ENCODE measurements around the gene HACE1.

The HACE1 gene

DNA sequence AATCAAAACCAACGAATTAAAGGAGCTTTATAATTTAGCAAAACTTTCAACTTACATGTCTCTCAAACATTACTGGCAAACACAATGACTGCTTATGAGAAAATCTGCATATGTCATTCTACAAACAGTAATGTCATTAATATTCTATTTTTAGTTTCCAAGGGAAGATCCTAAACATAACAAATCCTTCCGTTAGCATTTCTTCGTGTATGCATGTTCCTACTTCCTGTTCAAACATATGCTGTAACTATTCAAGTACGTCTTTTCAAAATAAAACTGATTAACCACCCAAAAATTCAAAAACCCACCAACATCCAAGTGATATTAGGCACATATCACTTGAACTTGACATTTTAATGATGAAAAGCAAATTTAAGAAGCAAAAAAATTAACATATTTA is 131.3 kb downstream of the HACE1 start:
- Histone ChIP-seq H3K9me3 (replicated peaks in 1 of 11) (no peaks in the 10 kb centered on the region; a peak in 1 of 22 replicates), H3K4me1 (peaks cover 0 to 23% (median 0%) of the 10 kb centered on the region in 10 experiments; a peak in 7 of 20 replicates), H3K9ac (no peak overlapping the region; a peak in 1 of 22 replicates), H3K4me2 (peak overlapping the region in 3 of 11 experiments; percentile 20 to 59 (median 55); a peak in 2 of 22 replicates), H3K4me3 (no peak overlapping the region), H4K20me1 (no peaks in the 10 kb centered on the region), H3K27ac (peak overlapping the region in 2 of 11 experiments; percentile 31 to 58; a peak in 3 of 22 replicates), H3K36me3 (peaks cover 0 to 19% (median 12%) of the 10 kb centered on the region in 11 experiments; a peak in 14 of 22 replicates), H3K27me3 (no peaks in the 10 kb centered on the region)
- no peak for TF ChIP-seq Cebpa-rat (IDR thresholded peaks at IDR 0.05)

DNA sequence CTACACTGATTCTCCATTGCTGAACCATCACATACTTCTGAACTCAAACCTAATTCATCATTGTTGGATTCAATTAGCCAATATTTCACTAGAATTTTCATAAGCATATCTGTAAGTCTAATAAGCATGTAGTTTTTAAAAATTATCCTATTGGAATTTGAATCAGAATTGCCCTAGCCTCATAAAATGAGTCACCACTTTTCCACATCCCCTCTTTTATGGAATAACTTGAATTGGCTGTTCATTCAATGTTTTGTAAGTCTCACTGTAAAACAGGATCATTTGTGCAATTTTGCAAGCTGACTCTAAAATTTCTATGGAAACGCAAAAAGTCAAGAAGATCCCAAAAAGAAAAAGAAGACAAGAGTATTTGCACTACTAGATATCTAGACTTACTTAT is 141.0 kb downstream of the HACE1 start:
- H3K36me3 ChIP-seq, result peaks cover 0 to 3% (median 0%) of the 10 kb centered on the region in 11 experiments; a peak in 1 of 22 replicates

DNA sequence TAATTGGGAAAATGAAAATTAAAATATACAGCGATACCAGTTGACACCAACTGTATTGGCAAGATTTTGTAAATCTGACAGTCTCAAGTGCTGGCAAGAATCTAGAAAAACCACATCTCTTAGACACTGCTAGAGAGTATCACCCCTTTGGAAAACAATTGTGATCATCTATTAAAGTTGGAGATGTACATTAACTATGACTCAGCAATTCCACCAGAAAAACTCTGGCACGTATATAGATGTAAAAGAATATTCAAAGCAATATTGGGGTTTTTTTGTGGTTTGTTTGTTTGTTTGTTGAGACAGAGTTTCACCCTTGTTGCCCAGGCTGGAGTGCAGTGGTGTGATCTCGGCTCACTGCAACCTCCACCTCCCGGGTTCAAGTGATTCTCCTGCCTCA is 142.9 kb downstream of the HACE1 start:
- Histone ChIP-seq H3K4me1 (no peaks in the 10 kb centered on the region), H3K4me2 (no peak overlapping the region), H3K4me3 (no peak overlapping the region), H3K27ac (peak overlapping the region in 2 of 11 experiments; percentile 16 to 29; a peak in 2 of 22 replicates), H3K27me3 (no peaks in the 10 kb centered on the region), H4K20me1 (no peaks in the 10 kb centered on the region), H3K9me3 (replicated peaks in 1 of 11) (peaks cover 0 to 8% (median 0%) of the 10 kb centered on the region in 11 experiments; a peak in 5 of 22 replicates), H3K9ac (no peak overlapping the region), H3K36me3 (peaks cover 0 to 3% (median 0%) of the 10 kb centered on the region in 11 experiments; a peak in 1 of 22 replicates)
- no peak for TF ChIP-seq Cebpa-rat (IDR thresholded peaks at IDR 0.05)

More for the DNA sequence above, 141.0 kb downstream of the HACE1 start:
- H3K4me3 ChIP-seq, result no peak overlapping the region
- no peak for TF ChIP-seq Cebpa-rat (IDR thresholded peaks at IDR 0.05)
- H3K4me2 ChIP-seq, result no peak overlapping the region
- peaks cover 0 to 8% (median 0%) of the 10 kb centered on the region in 11 experiments; a peak in 5 of 22 replicates for H3K9me3 ChIP-seq (replicated peaks in 1 of 11)
- no peak overlapping the region for H3K27ac ChIP-seq
- H4K20me1 ChIP-seq, result no peaks in the 10 kb centered on the region
- no peak overlapping the region for H3K9ac ChIP-seq
- no peaks in the 10 kb centered on the region for H3K4me1 ChIP-seq
- H3K27me3 ChIP-seq, result no peaks in the 10 kb centered on the region

DNA sequence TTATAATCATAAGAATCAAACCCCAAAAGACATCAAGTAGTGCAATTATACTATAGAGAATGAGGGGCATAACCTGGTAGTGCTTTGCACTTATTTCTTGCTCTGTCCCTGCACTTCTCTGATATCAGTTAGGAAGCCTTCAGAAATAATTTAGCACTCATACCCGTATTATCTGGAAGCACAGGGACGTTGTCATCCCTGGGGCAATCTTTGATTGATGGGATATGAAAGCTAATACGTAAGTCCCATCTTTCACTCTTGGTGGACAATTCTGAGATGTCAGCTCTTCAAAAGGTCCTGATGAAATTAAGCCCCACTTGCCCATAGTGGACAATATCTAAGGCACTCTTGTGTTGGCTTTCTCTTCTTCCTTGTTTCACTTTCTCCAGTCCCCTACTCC is 144.9 kb downstream of the HACE1 start:
- H3K27me3 ChIP-seq, result no peaks in the 10 kb centered on the region
- no peak overlapping the region for H3K9ac ChIP-seq
- TF ChIP-seq Cebpa-rat (IDR thresholded peaks at IDR 0.05), result no peak
- H4K20me1 ChIP-seq, result no peaks in the 10 kb centered on the region
- H3K27ac ChIP-seq, result no peak overlapping the region
- 0 out of 22 replicates have a peak, but pooled peaks cover 0 to 3% (median 0%) of the 10 kb centered on the region in 11 experiments for H3K36me3 ChIP-seq
- H3K4me3 ChIP-seq, result no peak overlapping the region
- H3K4me1 ChIP-seq, result peaks cover 0 to 17% (median 0%) of the 10 kb centered on the region in 10 experiments; a peak in 1 of 20 replicates
- H3K4me2 ChIP-seq, result no peak overlapping the region
- peaks cover 0 to 4% (median 0%) of the 10 kb centered on the region in 11 experiments; a peak in 4 of 22 replicates for H3K9me3 ChIP-seq (replicated peaks in 1 of 11)

DNA sequence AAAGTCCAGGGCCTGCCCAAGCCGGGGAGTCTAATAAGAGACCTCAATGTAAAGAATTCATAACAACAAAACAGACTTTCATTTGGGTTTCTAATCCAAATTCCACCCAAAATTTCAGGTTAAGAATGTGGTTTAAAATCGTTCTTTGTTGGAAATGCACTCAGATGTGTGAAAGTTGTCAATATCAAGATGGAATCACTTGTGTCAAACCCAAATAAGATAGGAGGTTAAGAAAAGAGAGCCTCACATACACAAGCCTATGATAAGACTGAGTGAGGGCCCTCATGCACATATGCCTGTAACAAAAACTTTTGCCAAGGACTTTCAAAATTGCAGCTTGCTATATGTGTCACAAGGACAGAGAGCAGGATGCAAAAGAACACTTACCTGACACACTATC is 145.7 kb downstream of the HACE1 start:
- H3K4me1 ChIP-seq, result peaks cover 0 to 17% (median 0%) of the 10 kb centered on the region in 10 experiments; a peak in 1 of 20 replicates
- H4K20me1 ChIP-seq, result no peaks in the 10 kb centered on the region

DNA sequence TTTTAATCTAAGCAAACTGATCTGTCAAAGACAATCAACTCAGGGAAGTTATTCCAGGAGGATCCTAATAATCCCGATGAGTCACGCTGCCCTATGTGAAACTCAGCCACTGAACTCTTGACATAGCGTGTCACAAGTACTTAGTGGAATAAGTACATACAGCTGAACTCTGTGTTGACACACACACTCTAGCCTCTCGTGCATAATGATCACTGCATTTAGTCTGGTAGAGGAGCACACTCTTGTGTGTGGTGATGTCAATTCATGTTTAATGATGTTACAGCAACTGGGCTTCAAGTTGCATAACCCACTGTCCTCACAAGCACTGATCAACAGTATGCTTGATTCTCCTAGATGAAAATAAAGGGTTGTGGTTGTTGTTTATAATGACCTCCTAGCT is 148.3 kb downstream of the HACE1 start:
- H3K9ac ChIP-seq, result no peak overlapping the region
- H3K4me1 ChIP-seq, result peaks cover 2 to 38% (median 7%) of the 10 kb centered on the region in 10 experiments
- H3K36me3 ChIP-seq, result peaks cover 0 to 4% (median 0%) of the 10 kb centered on the region in 11 experiments; a peak in 2 of 22 replicates
- no peak for TF ChIP-seq Cebpa-rat (IDR thresholded peaks at IDR 0.05)
- no peaks in the 10 kb centered on the region for H4K20me1 ChIP-seq
- H3K4me2 ChIP-seq, result 0 out of 22 replicates have a peak overlapping the region, but pooled peaks of 1 of the 11 experiments have one; percentile 7
- H3K27me3 ChIP-seq, result no peaks in the 10 kb centered on the region
- H3K9me3 ChIP-seq (replicated peaks in 1 of 11), result peaks cover 6 to 18% (median 13%) of the 10 kb centered on the region in 11 experiments; a peak in 16 of 22 replicates
- 0 out of 22 replicates have a peak overlapping the region, but pooled peaks of 2 of the 11 experiments have one; percentile 0 to 6 for H3K27ac ChIP-seq
- no peak overlapping the region for H3K4me3 ChIP-seq

More for the DNA sequence above, 145.7 kb downstream of the HACE1 start:
- Histone ChIP-seq H3K4me3 (no peak overlapping the region), H3K9ac (no peak overlapping the region), H3K27me3 (no peaks in the 10 kb centered on the region), H3K9me3 (replicated peaks in 1 of 11) (peaks cover 0 to 7% (median 6%) of the 10 kb centered on the region in 11 experiments; a peak in 13 of 22 replicates), H3K36me3 (0 out of 22 replicates have a peak, but pooled peaks cover 0 to 3% (median 0%) of the 10 kb centered on the region in 11 experiments), H3K27ac (no peak overlapping the region), H3K4me2 (no peak overlapping the region)
- TF ChIP-seq Cebpa-rat (IDR thresholded peaks at IDR 0.05), result no peak

DNA sequence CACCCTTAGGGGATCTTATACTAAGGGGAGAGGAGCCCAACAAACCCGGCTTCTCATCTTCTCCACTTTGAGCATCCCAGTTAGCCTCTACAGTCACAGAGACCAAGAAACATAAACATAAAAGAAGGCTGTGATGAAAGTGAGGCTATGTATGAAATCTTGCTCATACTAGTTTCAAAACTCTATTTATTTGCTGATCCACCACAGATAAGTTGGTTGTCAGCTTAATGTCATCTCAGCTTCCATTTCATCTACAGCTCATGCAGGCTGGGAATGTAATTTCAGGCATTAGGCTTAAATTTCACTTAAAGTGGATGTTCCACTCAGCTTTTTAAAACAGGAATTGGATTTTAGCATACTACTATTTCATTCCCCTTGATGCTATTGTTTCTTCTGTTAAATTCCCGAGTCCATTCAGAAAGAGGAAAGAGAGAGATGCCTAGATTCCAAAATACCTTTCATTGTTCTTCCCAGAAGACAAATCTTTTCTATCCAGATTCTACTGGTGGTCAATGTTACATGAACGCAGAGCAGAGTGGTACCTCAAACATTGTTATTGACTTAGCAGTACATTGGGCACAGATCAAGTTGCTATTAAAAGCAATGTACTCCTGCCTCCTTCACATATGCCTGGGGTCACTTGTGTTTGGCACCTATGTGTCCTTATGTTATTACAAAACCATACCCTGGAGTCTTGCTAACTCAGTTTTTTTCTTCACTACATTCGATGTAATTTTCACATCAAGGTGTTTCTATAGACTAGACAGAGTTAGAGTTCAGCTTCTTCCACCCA is 149.0 kb downstream of the HACE1 start:
- H3K27ac ChIP-seq, result 0 out of 22 replicates have a peak overlapping the region, but pooled peaks of 3 of the 11 experiments have one; percentile 0 to 8 (median 6)
- peaks cover 0 to 4% (median 0%) of the 10 kb centered on the region in 11 experiments; a peak in 2 of 22 replicates for H3K36me3 ChIP-seq
- H3K9ac ChIP-seq, result no peak overlapping the region
- TF ChIP-seq Cebpa-rat (IDR thresholded peaks at IDR 0.05), result no peak
- H3K4me1 ChIP-seq, result peaks cover 9 to 45% (median 14%) of the 10 kb centered on the region in 10 experiments
- no peaks in the 10 kb centered on the region for H4K20me1 ChIP-seq
- no peaks in the 10 kb centered on the region for H3K27me3 ChIP-seq
- H3K4me2 ChIP-seq, result no peak overlapping the region
- no peak overlapping the region for H3K4me3 ChIP-seq
- H3K9me3 ChIP-seq (replicated peaks in 1 of 11), result peaks cover 6 to 18% (median 13%) of the 10 kb centered on the region in 11 experiments; a peak in 16 of 22 replicates

DNA sequence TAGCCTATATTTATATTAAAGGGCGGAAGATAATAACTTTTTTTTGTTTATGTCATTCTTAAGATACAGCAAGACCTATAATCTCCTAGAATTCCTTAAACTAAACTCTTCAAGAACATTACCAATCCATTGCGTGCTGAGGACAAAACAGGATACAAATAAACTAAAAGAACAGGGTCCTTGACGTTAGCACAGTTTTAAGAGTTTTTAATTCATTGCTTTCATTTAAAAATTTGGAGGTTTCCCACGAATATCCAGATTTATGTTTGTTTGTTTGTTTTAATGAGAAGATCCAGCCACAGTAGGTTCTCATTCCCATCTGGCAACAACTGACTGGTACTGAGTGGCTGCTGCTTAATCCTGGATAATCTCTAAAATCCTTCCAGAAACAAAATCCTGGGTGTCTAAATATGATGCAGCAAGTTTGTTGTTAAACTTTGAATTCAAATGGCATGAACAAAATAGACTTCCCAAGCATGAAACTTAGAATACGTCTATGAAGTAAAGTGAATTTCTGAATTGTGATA is 153.7 kb downstream of the HACE1 start:
- H3K9ac ChIP-seq, result peak overlapping the region in 9 of 11 experiments; percentile 59 to 79 (median 69); a peak in 17 of 22 replicates

More for the DNA sequence above, 153.7 kb downstream of the HACE1 start:
- peak overlapping the region in 10 of 11 experiments; percentile 62 to 92 (median 87); a peak in 20 of 22 replicates for H3K27ac ChIP-seq
- peak overlapping the region in 2 of 10 experiments; percentile 29 to 31; a peak in 2 of 20 replicates for H3K4me3 ChIP-seq
- peaks cover 0 to 4% (median 0%) of the 10 kb centered on the region in 11 experiments; a peak in 2 of 22 replicates for H3K36me3 ChIP-seq
- H3K4me2 ChIP-seq, result peak overlapping the region; percentile 67 to 93 (median 86)
- H4K20me1 ChIP-seq, result no peaks in the 10 kb centered on the region
- H3K4me1 ChIP-seq, result peaks cover 29 to 79% (median 43%) of the 10 kb centered on the region in 10 experiments
- H3K27me3 ChIP-seq, result no peaks in the 10 kb centered on the region
- TF ChIP-seq Cebpa-rat (IDR thresholded peaks at IDR 0.05), result no peak
- H3K9me3 ChIP-seq (replicated peaks in 1 of 11), result peaks cover 5 to 18% (median 13%) of the 10 kb centered on the region in 11 experiments; a peak in 16 of 22 replicates
